PC-9 (cell line): ENCODE measurements around the gene MPL. TPM values are rescaled to one million over a fixed set of nuclear protein-coding genes. Genes with fewer than 3 reads are reported as not detected.

Experiments used
- Bru-seq: library from RNA; stranded (reverse); fragments of 400-500 nt; gene quantifications from one replicate; lab custom pipeline; 2021; lab: Mats Ljungman, UMichigan
- BruChase-seq, 2 experiments: library from RNA; stranded (reverse); fragments of 400-500 nt; gene quantifications; one replicate each; lab custom pipeline; 2021; lab: Mats Ljungman, UMichigan
- BruUV-seq: library from RNA; stranded (reverse); fragments of 400-500 nt; replicated peaks from 2 replicates; lab custom pipeline; 2021; lab: Mats Ljungman, UMichigan
- CTCF ChIA-PET: fragments of 300-600 bp; sonication (Branson Sonifier 250); formaldehyde crosslinking; loops from one replicate; lab custom pipeline; 2022; ENCODE audit warnings: antibody characterized with exemption; lab: Charles Lee
- POLR2A ChIA-PET: fragments of 300-600 bp; sonication (Branson Sonifier 250); formaldehyde crosslinking; loops from one replicate; lab custom pipeline; 2022; ENCODE audit warnings: antibody characterized with exemption; ENCODE audit not compliant: unreplicated experiment; lab: Charles Lee
- DNase-seq, 2 experiments: peaks; one replicate each; pipeline versions ENCODE4 v3.0.0 to v3.0.0-alpha.2; 2015 to 2022; ENCODE audit warnings: mixed read lengths in 1 of 2
- H2AFZ ChIP-seq: fragments of 200-600 bp; sonication (generic); 2 replicates; pipeline ENCODE4 v1.8.1; 2017; ENCODE audit warnings: antibody characterized with exemption
- H3F3A ChIP-seq: fragments of 200-600 bp; sonication (generic); 2 replicates; pipeline ENCODE4 v1.8.1; 2017; ENCODE audit warnings: antibody characterized with exemption, mild to moderate bottlenecking, low read depth; ENCODE audit not compliant: insufficient read depth
- H3K27ac ChIP-seq: fragments of 200-600 bp; sonication (generic); 2 replicates; pipeline ENCODE4 v1.6.1; 2016; ENCODE audit warnings: mixed run types
- H3K27me3 ChIP-seq: fragments of 200-600 bp; sonication (generic); 2 replicates; pipeline ENCODE4 v1.6.1; 2016; ENCODE audit warnings: low read depth, mixed run types; ENCODE audit not compliant: insufficient read depth
- H3K36me3 ChIP-seq: fragments of 200-600 bp; sonication (generic); 2 replicates; pipeline ENCODE4 v1.6.1; 2016; ENCODE audit warnings: low read depth, mixed run types
- H3K4me1 ChIP-seq: fragments of 200-600 bp; sonication (generic); replicated peaks from 2 replicates; pipeline ENCODE4 v1.6.1; 2016; ENCODE audit warnings: mixed run types; ENCODE audit not compliant: insufficient read depth
- H3K4me2 ChIP-seq: fragments of 200-600 bp; sonication (generic); 2 replicates; pipeline ENCODE4 v1.6.1; 2017; ENCODE audit warnings: mixed run types
- H3K4me3 ChIP-seq: fragments of 200-600 bp; sonication (generic); 2 replicates; pipeline ENCODE4 v1.6.1; 2016; ENCODE audit warnings: mixed run types
- H3K79me2 ChIP-seq: fragments of 200-600 bp; sonication (generic); 2 replicates; pipeline ENCODE4 v1.6.1; 2017; ENCODE audit warnings: low read depth, mixed run types
- H3K9me2 ChIP-seq: fragments of 200-600 bp; sonication (generic); 2 replicates; pipeline ENCODE4 v1.8.1; 2017; ENCODE audit warnings: mild to moderate bottlenecking; ENCODE audit not compliant: insufficient read depth
- H3K9me3 ChIP-seq: fragments of 200-600 bp; sonication (generic); 2 replicates; pipeline ENCODE4 v1.8.1; 2016; ENCODE audit warnings: low read depth; ENCODE audit not compliant: insufficient read depth
- H4K20me1 ChIP-seq: fragments of 200-600 bp; sonication (generic); 2 replicates; pipeline ENCODE4 v1.8.1; 2017; ENCODE audit not compliant: insufficient read depth
- EZH2 ChIP-seq: fragments of 200-600 bp; sonication (generic); IDR thresholded peaks from 2 replicates; pipeline ENCODE4 v1.8.0; 2017; ENCODE audit warnings: antibody characterized with exemption, low read depth
- intact Hi-C: fragments of 100-400 bp; cut with micrococcal nuclease; formaldehyde crosslinking; loops from one replicate; pipeline ENCODE4 v1.10.0; 2022; ENCODE audit not compliant: unreplicated experiment
- long read RNA-seq: library from polyadenylated mRNA; stranded (forward); transcript quantifications from one replicate; pipeline ENCODE4 v2.0.0, GENCODE V29; 2022
- total RNA-seq: library from RNA; stranded (reverse); gene quantifications from 2 replicates; pipeline ENCODE4 v1.2.3, GENCODE V29; 2021
- TF ChIP-seq, protein P1 (sequence below): fragments of 200-600 bp; sonication (generic); conservative IDR thresholded peaks from 2 replicates; pipeline ENCODE4 v1.6.1; 2017; ENCODE audit warnings: mixed run types, antibody characterized with exemption, mild to moderate bottlenecking, moderate library complexity

The MPL gene
- total RNA-seq (0.76 and 1.6 TPM in 2 replicates), Bru-seq, nascent RNA (percentile 29 among the genes with signal in this experiment), BruChase-seq, experiment 1, labeled RNA remaining after a 2-hour chase (percentile 20 among the genes with signal in this experiment), BruChase-seq, experiment 2, labeled RNA remaining after a 6-hour chase (percentile 19 among the genes with signal in this experiment)
- long read RNA-seq = 0 reads

DNA sequence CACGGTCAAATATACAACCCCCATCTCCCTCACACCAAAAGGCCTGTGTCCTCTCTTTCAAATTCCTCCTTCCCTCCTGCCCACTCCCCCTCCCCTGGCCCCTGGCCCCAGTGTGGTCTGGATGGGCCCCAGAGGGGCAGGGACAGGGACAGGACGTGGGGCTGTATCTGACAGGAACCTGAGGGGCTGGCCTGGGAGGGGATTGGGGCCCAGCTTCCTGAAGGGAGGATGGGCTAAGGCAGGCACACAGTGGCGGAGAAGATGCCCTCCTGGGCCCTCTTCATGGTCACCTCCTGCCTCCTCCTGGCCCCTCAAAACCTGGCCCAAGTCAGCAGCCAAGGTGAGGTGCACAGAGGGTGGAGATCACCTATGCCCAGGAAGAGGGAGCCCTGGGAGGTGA is at the start of gene MPL:
Gene MPL, plus strand, starts transcription at position 231 of the 400 bp plus-strand sequence. Its CDS starts 31 bp downstream, at position 262.
- Histone ChIP-seq H2AFZ (no peak within 1 kb of the TSS), H4K20me1 (no peaks in the 10 kb centered on the region), H3K36me3 (no peaks in the 10 kb centered on the region), H3K27me3 (no peaks in the 10 kb centered on the region), H3F3A (peaks cover 1% of the 10 kb centered on the region; the same call in 1 of the 2 replicates), H3K9me2 (no peaks in the 10 kb centered on the region), H3K4me1 (peaks cover 3% of the 10 kb centered on the region; the same call in 1 of the 2 replicates), H3K27ac (no peak within 1 kb of the TSS), H3K4me2 (no peak within 1 kb of the TSS), H3K9me3 (no peaks in the 10 kb centered on the region), H3K4me3 (no peak within 1 kb of the TSS), H3K79me2 (no peaks in the 10 kb centered on the region)
- intact Hi-C loops = no loop called here
- BruUV-seq = no TSS peak
- no peak for DNase-seq
- POLR2A ChIA-PET = interaction anchor here (0.6 kb wide), 1 partner anchor 875 kb away, joined by 3 read pairs; the partner anchor contains the start of gene CCDC30
- no peak for TF ChIP-seq EZH2
- TF ChIP-seq, protein P1, sequence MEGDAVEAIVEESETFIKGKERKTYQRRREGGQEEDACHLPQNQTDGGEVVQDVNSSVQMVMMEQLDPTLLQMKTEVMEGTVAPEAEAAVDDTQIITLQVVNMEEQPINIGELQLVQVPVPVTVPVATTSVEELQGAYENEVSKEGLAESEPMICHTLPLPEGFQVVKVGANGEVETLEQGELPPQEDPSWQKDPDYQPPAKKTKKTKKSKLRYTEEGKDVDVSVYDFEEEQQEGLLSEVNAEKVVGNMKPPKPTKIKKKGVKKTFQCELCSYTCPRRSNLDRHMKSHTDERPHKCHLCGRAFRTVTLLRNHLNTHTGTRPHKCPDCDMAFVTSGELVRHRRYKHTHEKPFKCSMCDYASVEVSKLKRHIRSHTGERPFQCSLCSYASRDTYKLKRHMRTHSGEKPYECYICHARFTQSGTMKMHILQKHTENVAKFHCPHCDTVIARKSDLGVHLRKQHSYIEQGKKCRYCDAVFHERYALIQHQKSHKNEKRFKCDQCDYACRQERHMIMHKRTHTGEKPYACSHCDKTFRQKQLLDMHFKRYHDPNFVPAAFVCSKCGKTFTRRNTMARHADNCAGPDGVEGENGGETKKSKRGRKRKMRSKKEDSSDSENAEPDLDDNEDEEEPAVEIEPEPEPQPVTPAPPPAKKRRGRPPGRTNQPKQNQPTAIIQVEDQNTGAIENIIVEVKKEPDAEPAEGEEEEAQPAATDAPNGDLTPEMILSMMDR = no peak
- CTCF ChIA-PET = interaction anchor here (0.7 kb wide), 1 partner anchor 20 kb away, joined by 5 read pairs; no protein-coding TSS in a partner anchor

DNA sequence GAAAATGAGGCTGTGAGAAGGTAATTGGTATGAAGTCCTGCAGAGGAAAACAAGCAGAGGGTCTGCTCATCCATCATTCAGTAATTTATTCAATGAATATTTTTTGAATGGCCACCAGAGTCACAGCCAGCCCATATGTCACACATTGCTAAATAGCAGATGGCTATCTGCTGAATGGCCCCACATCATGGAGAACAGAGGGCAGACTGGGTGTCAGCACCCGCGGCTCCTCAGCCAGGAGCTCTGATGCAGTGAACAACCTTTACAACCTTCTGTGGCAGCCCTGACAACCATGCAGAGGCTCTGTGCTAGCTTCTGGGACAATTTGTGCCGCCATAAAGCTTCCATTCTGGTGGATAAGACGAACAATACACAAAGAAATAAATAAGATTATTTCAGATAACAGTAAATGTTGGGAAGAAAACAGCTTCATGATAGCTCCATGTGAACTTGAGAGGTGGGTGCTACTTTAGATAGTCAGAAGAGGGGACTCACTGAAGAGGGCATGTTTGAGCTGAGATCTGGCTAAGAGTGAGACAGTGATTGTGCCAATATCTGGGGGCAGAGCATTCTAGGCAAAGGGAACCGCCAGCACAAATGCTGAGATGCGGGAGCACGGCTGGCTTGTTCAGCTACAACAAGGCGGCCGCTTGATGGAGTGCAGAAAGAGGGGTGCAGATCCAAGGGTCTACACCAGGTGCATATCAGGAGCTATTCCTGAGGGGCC is 49.4 kb upstream of the MPL start:
- Histone ChIP-seq H3K4me2 (no peak overlapping the region), H3K27ac (no peak overlapping the region), H3K4me3 (no peak overlapping the region), H3K27me3 (no peaks in the 10 kb centered on the region), H3F3A (peaks cover 3% of the 10 kb centered on the region), H3K79me2 (peaks cover 20% of the 10 kb centered on the region), H3K9me2 (no peaks in the 10 kb centered on the region), H3K4me1 (peaks cover 32% of the 10 kb centered on the region), H3K9me3 (no peaks in the 10 kb centered on the region), H3K36me3 (no peaks in the 10 kb centered on the region), H2AFZ (no peak overlapping the region), H4K20me1 (no peaks in the 10 kb centered on the region)
- POLR2A ChIA-PET = interaction anchor here (0.6 kb wide), 2 partner anchors 141 to 471 kb away, joined by 4 to 6 read pairs; partner anchors contain the start of gene SVBP
- BruUV-seq = no TSS peak
- intact Hi-C loops = loop anchor here (5.0 kb wide), 1 partner anchor 34 kb away; no protein-coding TSS in a partner anchor
- CTCF ChIA-PET = no interaction called here
- no peak for TF ChIP-seq EZH2
- TF ChIP-seq, protein P1 = no peak
- no peak for DNase-seq
